NCI-H524 (cell line): Measurements from ENCODE around the gene ABHD8.

Source experiments
- DNase-seq, 2 experiments: peaks; one replicate each; lab custom pipeline; 2025; lab: John Stamatoyannopoulos, UW

Gene ABHD8

GRCh38 chr19:17266026-17266425, 37.2 kb downstream of the ABHD8 start:
- no peak for DNase-seq

DNA sequence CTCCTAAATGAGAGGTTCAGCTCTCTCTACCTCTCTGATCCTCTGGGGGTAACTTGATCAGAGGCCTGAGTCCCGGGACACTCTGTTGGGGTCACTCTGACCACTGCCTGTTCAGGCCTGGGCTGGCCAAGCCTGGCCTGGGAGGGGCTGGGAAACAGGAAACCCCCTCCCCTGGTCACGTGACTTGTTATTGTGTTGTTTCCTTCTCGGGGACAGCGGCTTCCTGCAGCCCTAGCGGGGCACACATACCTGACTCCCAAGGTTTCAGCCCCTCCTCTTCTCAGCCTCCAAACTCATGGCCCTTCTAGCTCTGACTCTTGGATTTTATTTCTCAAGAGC, 38.6 kb downstream of the ABHD8 start, which contains the start of gene USHBP1:
Gene USHBP1, minus strand, starts transcription at position 105 of the 339 bp plus-strand sequence. CDS start 446 bp downstream, outside the sequence.
- no peak for DNase-seq

GRCh38 chr19:17263712-17264640, 39.2 kb downstream of the ABHD8 start:
- no peak for DNase-seq

- DNase-seq = no peak
Measured at GRCh38 chr19:17262557-17262956, 40.7 kb downstream of the ABHD8 start.

DNA sequence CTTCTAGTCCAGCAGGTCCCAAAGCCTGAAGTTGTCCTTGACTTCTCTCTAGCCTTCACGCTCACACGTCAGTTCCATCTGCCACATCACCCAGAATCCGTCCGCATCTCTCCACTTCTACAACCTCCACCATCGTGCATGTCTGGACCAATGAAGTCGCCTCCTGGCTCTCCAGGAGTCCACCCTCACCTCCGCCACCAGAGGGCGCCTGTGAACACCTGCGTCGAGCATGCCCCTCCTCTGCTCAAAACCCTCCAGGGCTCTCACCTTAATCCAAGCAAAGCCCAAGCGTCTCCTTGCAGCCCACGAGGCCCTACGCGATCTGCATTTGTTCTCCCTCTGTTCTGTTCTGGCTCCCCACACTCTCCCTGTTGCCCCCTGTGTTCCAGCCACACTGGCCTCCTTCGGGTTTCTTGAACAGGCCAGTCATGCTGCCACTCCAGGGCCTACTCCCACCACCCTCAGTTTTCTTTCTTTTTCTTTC, 42.3 kb downstream of the ABHD8 start:
- DNase-seq = peak; percentile 96

DNA sequence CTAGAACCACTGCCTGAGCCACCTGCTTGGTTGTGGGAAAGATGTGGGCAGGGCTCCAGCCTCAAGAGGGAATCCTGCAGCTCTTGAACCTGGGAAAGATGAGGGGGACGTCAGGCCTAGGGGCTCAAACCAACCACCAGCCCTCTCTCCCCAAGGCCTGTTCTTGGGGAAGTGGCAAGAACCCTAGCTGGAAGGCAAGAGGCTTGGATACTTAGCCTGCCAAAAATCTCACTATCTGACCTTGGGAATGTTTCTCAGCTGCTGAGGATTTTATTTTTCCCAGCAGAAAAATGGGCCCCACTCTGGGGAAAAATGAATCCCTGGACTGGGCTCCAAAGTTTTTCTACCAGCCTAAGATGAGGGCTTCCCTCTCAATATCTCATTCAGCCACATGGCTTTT, 43.3 kb downstream of the ABHD8 start:
- no peak for DNase-seq

DNA sequence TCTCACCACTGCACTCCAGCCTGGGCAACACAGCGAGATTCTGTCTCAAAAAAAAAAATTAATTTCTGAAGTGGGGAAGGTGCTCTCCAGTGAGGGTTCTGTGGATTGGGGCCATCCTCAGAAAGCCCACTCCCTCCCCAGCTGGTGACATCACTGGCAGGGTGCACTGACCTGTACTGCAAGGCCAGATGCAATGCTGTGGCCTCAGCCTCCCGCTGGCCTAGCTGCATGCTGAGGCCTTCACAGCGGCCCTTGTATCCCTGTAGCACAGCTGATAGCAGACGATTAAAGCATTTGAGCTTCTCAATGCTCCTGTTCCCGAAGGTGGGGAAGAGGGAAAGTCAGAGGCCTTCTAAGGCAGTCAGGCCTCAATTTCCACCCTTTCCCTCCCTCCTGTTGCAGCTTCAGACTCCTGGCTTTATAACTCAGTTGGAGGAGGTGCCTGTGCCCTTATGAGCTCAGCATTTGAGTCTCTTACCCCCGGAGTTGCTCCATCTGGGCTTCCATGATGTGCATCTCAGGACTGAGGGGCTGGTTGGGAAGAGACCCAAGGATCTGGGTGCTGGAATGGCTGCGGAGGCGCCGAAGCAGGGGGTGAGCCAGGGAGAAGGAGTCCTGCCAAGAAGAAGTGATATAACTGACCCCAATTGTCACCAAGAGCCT, 44.0 kb downstream of the ABHD8 start:
- DNase-seq = no peak

GRCh38 chr19:17256130-17256529, 47.1 kb downstream of the ABHD8 start:
- DNase-seq = no peak

- no peak for DNase-seq
Measured at GRCh38 chr19:17255150-17255621, 48.0 kb downstream of the ABHD8 start.

DNA sequence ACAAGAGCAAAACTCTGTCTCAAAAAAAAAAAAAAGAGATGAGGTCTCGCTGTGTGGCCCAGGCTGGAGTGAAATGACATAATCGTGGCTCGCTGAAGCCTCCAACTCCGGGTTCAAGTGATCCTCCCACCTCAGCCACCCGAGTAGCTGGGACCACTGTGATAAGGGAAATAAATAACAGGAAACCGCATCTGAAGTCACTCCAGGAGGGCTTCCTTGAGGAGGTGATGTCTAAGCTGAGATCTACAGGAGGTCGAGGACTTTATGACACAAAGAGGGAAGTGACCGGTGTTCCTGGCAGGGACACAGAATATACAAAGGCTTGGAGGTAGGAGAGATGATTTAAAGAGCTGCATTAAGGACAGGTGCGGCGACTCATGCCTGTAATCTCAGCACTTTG, 48.6 kb downstream of the ABHD8 start:
- no peak for DNase-seq

DNA sequence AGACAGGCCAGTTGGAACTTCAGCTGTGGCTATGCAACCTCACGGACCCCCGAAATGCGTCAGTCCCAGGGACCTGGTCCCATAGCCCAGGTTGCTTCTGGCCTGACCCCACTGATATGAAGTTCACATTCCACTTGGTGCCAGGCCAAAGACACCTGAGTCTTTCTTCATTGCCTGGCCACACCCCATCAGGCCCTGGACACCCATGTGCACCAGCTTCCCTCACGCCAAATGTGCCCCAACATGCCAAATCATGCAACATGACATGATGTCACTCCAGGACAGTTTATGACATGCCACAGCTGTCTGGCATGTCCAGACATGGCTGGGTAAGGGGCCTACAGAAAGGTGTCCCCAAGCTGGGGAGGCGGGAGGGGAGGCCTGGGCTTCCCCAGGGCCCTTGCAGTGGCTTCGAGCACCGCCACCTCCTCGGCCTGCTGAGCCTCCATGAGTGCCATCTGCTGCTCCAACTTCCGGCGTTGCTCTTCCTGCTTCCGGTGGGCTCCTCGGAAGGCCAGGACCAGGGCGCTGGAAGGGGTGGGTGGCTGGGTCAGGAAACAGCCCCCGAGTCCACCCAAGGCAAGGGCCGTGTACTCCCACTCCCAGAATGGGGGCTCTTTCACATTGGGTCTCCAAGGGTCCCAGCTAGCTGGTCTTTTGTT, 53.2 kb downstream of the ABHD8 start:
- peak in 1 of 2 experiments; percentile 28 for DNase-seq

GRCh38 chr19:17248011-17248776, 55.0 kb downstream of the ABHD8 start:
- peak; percentile 80 to 92 for DNase-seq

DNA sequence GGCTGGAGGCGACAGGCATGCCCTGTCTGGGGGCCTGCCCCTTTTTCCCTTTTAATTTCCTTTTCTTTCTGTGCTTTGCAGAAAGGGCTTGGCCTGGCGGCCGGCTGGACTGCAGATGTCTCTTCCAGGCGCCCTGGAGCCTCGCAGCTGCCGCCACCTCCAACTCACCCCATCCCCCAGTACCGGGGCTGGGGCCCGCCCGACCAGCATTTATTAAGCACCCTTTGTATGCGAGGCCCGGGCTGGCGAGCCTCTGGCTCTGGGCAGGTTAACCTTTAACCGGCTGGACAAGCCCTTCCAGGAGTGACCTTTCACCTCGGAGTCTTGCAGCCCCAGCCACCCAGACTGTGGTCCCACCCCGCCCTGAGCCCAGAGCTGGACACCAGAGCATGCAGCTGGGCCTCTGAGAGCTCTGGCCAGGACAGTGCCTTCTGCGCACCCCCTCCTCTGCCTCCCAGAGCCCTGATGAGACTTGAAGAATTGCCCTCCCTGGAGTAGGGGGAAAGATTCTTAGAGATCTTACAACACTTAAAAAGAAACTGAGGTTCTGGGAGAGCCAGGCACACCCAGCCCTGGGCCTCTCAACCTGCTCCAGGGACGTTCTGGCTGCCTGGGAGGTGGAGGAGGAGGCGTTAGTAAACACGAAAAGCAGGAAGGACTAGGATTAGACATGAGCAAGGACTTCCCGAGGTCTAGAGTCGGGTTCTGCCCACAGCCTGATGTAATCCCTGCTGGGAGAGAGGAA, 56.4 kb downstream of the ABHD8 start:
- DNase-seq = peak in 1 of 2 experiments; percentile 63

GRCh38 chr19:17245535-17245984, 57.7 kb downstream of the ABHD8 start, which contains the start of gene NR2F6:
NR2F6 (minus strand) TSS chr19:17245919; CDS start chr19:17245220, 699 bp downstream.
- peak in 1 of 2 experiments; percentile 21 for DNase-seq

DNA sequence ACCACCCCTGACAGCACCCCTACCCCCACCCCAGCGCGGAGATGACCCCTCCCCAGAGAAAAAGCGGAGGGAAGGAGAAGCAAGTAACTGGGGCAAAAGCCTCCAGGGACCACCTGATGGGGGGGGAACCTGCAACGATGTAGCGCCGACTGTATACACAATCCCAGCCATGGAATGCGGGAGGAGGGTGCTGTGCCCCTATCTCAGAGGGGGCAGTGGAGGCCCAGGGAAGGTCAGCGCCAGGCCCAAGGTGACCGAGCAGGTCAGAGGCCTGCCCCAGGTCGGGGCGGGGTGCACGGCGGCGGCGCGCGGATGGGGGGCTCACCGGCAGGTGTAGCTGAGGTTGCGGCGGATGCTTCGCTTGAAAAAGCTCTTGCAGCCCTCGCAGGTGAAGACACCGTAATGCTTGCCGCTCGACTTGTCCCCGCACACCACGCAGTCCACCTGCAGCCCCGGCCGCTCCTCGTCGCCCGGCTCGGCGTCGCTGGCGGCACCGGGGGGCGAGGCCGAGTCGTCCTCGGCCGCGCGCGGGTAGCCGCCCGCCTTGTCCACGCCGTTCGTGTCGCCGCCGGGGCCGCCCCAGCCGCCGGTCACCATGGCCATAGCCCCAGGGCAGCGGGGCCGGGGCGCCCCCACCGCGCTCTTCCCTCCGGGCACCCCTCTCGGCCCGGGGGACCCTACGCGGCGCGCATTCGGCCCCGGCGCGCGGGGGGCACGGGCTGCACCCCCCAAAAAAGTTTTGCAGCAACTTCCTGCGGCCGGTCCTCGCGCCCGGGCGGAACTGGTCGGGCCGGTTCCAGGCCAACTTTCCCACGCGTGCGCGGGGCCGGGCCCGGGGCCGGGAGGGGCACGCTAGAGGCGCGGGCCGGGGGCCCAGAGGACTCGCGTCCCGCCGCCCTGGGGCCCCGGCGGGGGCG, 58.3 kb downstream of the ABHD8 start:
- DNase-seq = no peak

GRCh38 chr19:17243830-17244617, 59.2 kb downstream of the ABHD8 start:
- DNase-seq = no peak

- no peak for DNase-seq
Measured at GRCh38 chr19:17243211-17243829, 59.9 kb downstream of the ABHD8 start.
